A673 (cell line): Measurements from ENCODE around the gene PNPLA1.

Source experiments
- CTCF ChIP-seq: fragments of 300-800, 200-600 bp; sonication (generic); conservative IDR thresholded peaks from 2 replicates; pipeline ENCODE4 v1.5.1; 2017; ENCODE audit warnings: low read depth, mild to moderate bottlenecking, antibody characterized with exemption, low read length, moderate library complexity, mixed read lengths
- EZH2 ChIP-seq: fragments of 200-600 bp; sonication (generic); IDR thresholded peaks from 2 replicates; pipeline ENCODE4 v1.6.1; 2017; ENCODE audit warnings: borderline replicate concordance, low read depth, mild to moderate bottlenecking, mixed read lengths, antibody characterized with exemption, low read length; ENCODE audit not compliant: poor library complexity, severe bottlenecking

DNA sequence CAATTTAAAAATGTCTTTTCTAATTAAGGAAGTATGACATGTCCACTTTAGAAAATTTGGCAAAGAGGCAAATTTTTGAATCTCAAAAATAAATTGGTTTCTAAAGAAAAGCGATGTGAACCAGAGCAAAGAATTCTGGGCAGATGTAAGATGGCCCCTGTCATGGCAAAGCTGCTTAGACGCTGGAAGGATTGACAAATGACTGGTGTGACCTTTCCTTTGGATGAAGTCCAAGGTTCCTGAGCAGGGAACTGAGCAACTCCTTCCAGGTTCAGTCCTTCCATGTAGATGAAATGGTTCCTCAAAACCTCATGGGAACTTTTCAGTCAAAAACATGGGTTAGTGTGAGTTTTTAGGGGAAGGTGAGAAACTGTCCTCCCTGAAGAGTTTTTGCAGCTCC lies 48.2 kb upstream of the PNPLA1 start:
- TF ChIP-seq EZH2 (no peak), CTCF (no peak)
